ENCODE data around the gene DSCAML1.

DNA sequence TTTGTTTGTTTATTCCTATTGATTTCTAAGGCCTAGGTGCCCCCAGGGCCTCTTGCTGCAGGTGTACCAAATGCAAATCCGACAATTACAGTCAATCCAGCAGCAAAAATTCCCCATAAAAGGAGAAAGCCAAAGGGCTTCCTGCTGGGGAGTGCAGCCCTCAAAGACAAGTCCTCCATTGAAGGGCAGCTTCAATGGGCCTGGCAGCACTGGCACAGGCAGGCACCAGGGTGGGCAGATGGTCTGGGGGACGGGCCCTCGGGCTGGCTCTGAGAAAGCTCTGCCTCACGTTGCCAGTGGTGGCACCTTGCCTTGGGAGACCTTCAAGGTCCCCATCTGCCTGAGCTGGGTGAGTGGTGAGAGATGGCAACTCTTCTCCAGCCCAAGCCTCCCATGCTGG lies 128.0 kb downstream of the DSCAML1 start:
- TF ChIP-seq, protein P1, sequence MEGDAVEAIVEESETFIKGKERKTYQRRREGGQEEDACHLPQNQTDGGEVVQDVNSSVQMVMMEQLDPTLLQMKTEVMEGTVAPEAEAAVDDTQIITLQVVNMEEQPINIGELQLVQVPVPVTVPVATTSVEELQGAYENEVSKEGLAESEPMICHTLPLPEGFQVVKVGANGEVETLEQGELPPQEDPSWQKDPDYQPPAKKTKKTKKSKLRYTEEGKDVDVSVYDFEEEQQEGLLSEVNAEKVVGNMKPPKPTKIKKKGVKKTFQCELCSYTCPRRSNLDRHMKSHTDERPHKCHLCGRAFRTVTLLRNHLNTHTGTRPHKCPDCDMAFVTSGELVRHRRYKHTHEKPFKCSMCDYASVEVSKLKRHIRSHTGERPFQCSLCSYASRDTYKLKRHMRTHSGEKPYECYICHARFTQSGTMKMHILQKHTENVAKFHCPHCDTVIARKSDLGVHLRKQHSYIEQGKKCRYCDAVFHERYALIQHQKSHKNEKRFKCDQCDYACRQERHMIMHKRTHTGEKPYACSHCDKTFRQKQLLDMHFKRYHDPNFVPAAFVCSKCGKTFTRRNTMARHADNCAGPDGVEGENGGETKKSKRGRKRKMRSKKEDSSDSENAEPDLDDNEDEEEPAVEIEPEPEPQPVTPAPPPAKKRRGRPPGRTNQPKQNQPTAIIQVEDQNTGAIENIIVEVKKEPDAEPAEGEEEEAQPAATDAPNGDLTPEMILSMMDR (IDR thresholded peaks at IDR 0.05; ENCODE audit: insufficient read depth, low read depth, low read length), result no peak
- TF ChIP-seq EZH2 (IDR thresholded peaks at IDR 0.05; ENCODE audit: insufficient read depth, low read length), result no peak
